Stimulated activated CD8-positive, alpha-beta memory T cell treated with anti-CD3 and anti-CD28 coated beads, Interleukin-15, amount 100 ng/mL, for 4 hours (primary cell): Measurements from ENCODE around the gene ZNF771.

ENCODE experiments used
- DNase-seq, 2 donors: peaks; one replicate each; pipeline ENCODE4 v3.0.0-alpha.2; 2020; ENCODE audit warnings: low read depth in 2 of 2

ZNF771 gene

DNA sequence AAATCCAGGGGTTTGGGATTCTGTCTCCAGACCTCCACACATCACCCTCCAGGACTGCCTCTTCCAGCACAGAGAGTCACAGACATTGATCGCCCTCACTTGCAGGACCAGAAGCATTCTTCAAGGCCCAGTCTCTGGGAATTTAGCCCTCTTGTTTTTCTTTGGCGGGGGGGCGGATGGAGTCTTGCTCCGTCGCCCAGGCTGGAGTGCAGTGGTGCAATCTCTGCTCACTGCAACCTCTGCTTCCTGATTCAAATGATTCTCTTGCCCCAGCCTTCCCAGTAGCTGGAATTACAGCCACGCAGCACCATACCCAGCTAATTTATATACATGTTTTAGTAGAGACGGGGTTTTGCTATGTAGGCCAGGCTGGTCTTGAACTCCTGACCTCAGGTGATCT lies 56.7 kb downstream of the ZNF771 start:
- DNase-seq = no peak
